ENCODE measurements around the gene C15orf62. TPM values are rescaled to one million over a fixed set of nuclear protein-coding genes. Genes with fewer than 3 reads are reported as not detected.

The C15orf62 gene
- total and polyA plus RNA-seq, 12 donors = 0.07 to 1.1 (median 0.36) TPM; not detected in 4

- TF ChIP-seq CTCF (IDR thresholded peaks at IDR 0.05) (no peak), POLR2A (IDR thresholded peaks at IDR 0.05) (no peak)
- Histone ChIP-seq H3K27me3 (no peaks in the 10 kb centered on the region), H3K36me3 (replicated peaks in 1 of 2) (peaks cover 0 to 12% of the 10 kb centered on the region in 2 donors), H3K4me1 (replicated peaks in 1 of 2) (peaks cover 11 to 25% of the 10 kb centered on the region in 2 donors), H3K9me3 (replicated peaks in 1 of 3) (no peaks in the 10 kb centered on the region), H3K27ac (peak overlapping the region in 1 of 5 donors; percentile 97), H3K4me3 (peak overlapping the region in 2 of 4 donors; percentile 93 to 94)
- peak in 2 of 7 donors; percentile 14 to 26 for DNase-seq
- intact Hi-C loops (cut with DNase I) = no loop called here
- 10 to 59% (median 23%) methylated on average over 15 to 19 of the region's 19 CpGs for WGBS, 4 donors
These were observed 38.2 kb downstream of the C15orf62 start for GRCh38 chr15:40807888-40808461.

- TF ChIP-seq POLR2A (IDR thresholded peaks at IDR 0.05) = no peak
- TF ChIP-seq CTCF (IDR thresholded peaks at IDR 0.05) = no peak
- H3K27me3 ChIP-seq = no peaks in the 10 kb centered on the region
- WGBS, 4 donors = 78 to 86% (median 82%) methylated on average over 7 to 8 of the region's 8 CpGs
- intact Hi-C loops (cut with DNase I) = no loop called here
- no peaks in the 10 kb centered on the region for H3K9me3 ChIP-seq (replicated peaks in 1 of 3)
- no peak overlapping the region for H3K4me3 ChIP-seq
- peaks cover 11 to 25% of the 10 kb centered on the region in 2 donors for H3K4me1 ChIP-seq (replicated peaks in 1 of 2)
- H3K36me3 ChIP-seq (replicated peaks in 1 of 2) = peaks cover 0 to 21% of the 10 kb centered on the region in 2 donors
- no peak overlapping the region for H3K27ac ChIP-seq
- no peak for DNase-seq
These were observed 39.2 kb downstream of the C15orf62 start for GRCh38 chr15:40808861-40809450.

- no peak for DNase-seq
- H3K36me3 ChIP-seq (replicated peaks in 1 of 2) = peaks cover 0 to 21% of the 10 kb centered on the region in 2 donors
- no peak overlapping the region for H3K4me3 ChIP-seq
- TF ChIP-seq POLR2A (IDR thresholded peaks at IDR 0.05) = no peak
- TF ChIP-seq CTCF (IDR thresholded peaks at IDR 0.05) = no peak
- no peaks in the 10 kb centered on the region for H3K27me3 ChIP-seq
- intact Hi-C loops (cut with DNase I) = no loop called here
- no peak overlapping the region for H3K27ac ChIP-seq
- H3K9me3 ChIP-seq (replicated peaks in 1 of 3) = no peaks in the 10 kb centered on the region
- WGBS, 4 donors = 93 to 95% (median 94%) methylated on average over 7 to 12 of the region's 12 CpGs
- peaks cover 5 to 10% of the 10 kb centered on the region in 2 donors for H3K4me1 ChIP-seq (replicated peaks in 1 of 2)
These were observed 43.1 kb downstream of the C15orf62 start for GRCh38 chr15:40812721-40813425.

- intact Hi-C loops (cut with DNase I) = no loop called here
- WGBS, 4 donors = 84 to 95% (median 93%) methylated on average over 4 of the region's 4 CpGs
- no peaks in the 10 kb centered on the region for H3K4me1 ChIP-seq (replicated peaks in 1 of 2)
- H3K9me3 ChIP-seq (replicated peaks in 1 of 3) = no peaks in the 10 kb centered on the region
- H3K4me3 ChIP-seq = no peak overlapping the region
- H3K36me3 ChIP-seq (replicated peaks in 1 of 2) = peaks cover 0 to 21% of the 10 kb centered on the region in 2 donors
- no peak overlapping the region for H3K27ac ChIP-seq
- DNase-seq = peak in 5 of 7 donors; percentile 43 to 67 (median 57)
- no peaks in the 10 kb centered on the region for H3K27me3 ChIP-seq
- TF ChIP-seq CTCF (IDR thresholded peaks at IDR 0.05) (no peak), POLR2A (IDR thresholded peaks at IDR 0.05) (no peak)
These were observed 45.4 kb downstream of the C15orf62 start for GRCh38 chr15:40815042-40815698.

All from adrenal gland (tissue), 12 donors.